ENCODE results near the gene SCUBE1.

GRCh38 chr22:43241138-43241597 lies 102.0 kb downstream of the SCUBE1 start:
- TF ChIP-seq CTCF (IDR thresholded peaks at IDR 0.05) (no peak), EP300 (IDR thresholded peaks at IDR 0.05) (no peak)
